Tibial nerve (tissue), 4 donors: ENCODE measurements around the gene CD2AP. TPM values are rescaled to one million over a fixed set of nuclear protein-coding genes. Genes with fewer than 3 reads are reported as not detected.

ENCODE experiments used
- DNase-seq, 2 donors: peaks; one replicate each; pipeline ENCODE4 v3.0.0-alpha.2; 2019; ENCODE audit warnings: low spot score in 2 of 2
- H3K27ac ChIP-seq, 4 donors: fragments of 200-600 bp; sonication (generic) in 3 of 4; one replicate each; pipeline ENCODE4 v1.5.1; 2017 to 2019; ENCODE audit warnings: mild to moderate bottlenecking in 1 of 4
- H3K27me3 ChIP-seq, 2 donors: fragments of 200-600 bp; sonication (generic) in 1 of 2; one replicate each; pipeline versions ENCODE4 v1.5.1 to v1.6.0; 2017 to 2019
- H3K36me3 ChIP-seq, 3 donors: fragments of 200-600 bp; sonication (generic); one replicate each; pipeline ENCODE4 v1.5.1; 2018 to 2019
- H3K4me1 ChIP-seq, 4 donors: fragments of 200-600 bp; sonication (generic) in 3 of 4; one replicate each; pipeline ENCODE4 v1.5.1; 2017 to 2019
- H3K4me3 ChIP-seq, 4 donors: fragments of 200-600 bp; sonication (generic) in 3 of 4; one replicate each; pipeline ENCODE4 v1.5.1; 2017 to 2019; ENCODE audit warnings: mild to moderate bottlenecking in 1 of 4, moderate library complexity in 1 of 4
- H3K9me3 ChIP-seq, 4 donors: fragments of 200-600 bp; sonication (generic) in 3 of 4; one replicate each; pipeline ENCODE4 v1.5.1; 2017 to 2019
- EP300 ChIP-seq, 2 donors: sonication (generic); formaldehyde crosslinking; IDR thresholded peaks; one replicate each; pipeline ENCODE4 v1.6.1; 2017; ENCODE audit warnings: antibody characterized with exemption in 2 of 2, mild to moderate bottlenecking in 1 of 2
- POLR2A ChIP-seq, 2 donors: fragments of 450-650 bp; IDR thresholded peaks; one replicate each; pipeline ENCODE4 v1.6.1; 2017; ENCODE audit warnings: antibody characterized with exemption in 2 of 2, mild to moderate bottlenecking in 2 of 2, moderate library complexity in 2 of 2
- WGBS, 2 donors: methylation state at CpG; one replicate each; pipeline ENCODE4 v1.1.5; 2018; 5-methylcytosine and 5-hydroxymethylcytosine counted together
- total RNA-seq, 4 donors: library from RNA; depleted of rRNA; stranded (reverse); fragments of >200 nt; gene quantifications; one replicate each; pipeline ENCODE4 v1.1.0, GENCODE V29; 2016
- TF ChIP-seq, protein P1 (sequence below), 5 experiments: fragments of 200-600 bp in 3 of 5; fragments of 450-650 bp in 2 of 5; sonication (generic) in 3 of 5; IDR thresholded peaks; one replicate each; pipeline ENCODE4 v1.5.1; 2016 to 2019; ENCODE audit warnings: antibody characterized with exemption in 5 of 5, mild to moderate bottlenecking in 3 of 5, moderate library complexity in 2 of 5

The CD2AP gene
- total RNA-seq, 4 donors from 2014 or later: 18.4 to 32.1 (median 25.2) TPM

DNA sequence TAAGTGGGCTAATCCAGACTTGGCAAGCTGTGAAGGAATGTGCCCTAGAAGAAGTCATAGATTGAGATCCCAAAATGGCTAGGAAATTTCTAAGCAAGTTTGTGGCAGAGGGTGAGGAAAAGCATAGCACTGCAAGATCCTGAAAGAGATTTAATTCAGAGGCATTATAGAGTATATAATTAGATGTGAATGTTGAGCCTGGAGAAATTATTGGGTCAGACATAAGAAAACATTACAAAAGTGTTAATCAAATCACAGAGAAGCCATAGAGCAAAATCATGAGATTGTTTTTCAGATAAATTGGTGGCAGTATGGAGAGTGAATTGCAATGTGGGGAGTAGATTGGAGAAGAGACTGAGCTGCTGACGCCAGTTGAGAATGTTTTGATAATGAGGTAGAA, 90.0 kb downstream of the CD2AP start:
- no peaks in the 10 kb centered on the region for H3K27me3 ChIP-seq
- no peak overlapping the region for H3K27ac ChIP-seq
- H3K9me3 ChIP-seq: no peaks in the 10 kb centered on the region
- no peaks in the 10 kb centered on the region for H3K4me1 ChIP-seq
- H3K36me3 ChIP-seq: peaks cover 0 to 3% (median 0%) of the 10 kb centered on the region in 3 donors
- WGBS, 2 donors: 92 to 98% methylated on average over 1 of the region's 1 CpG
- DNase-seq: no peak
- TF ChIP-seq EP300 (IDR thresholded peaks at IDR 0.05) (no peak), POLR2A (IDR thresholded peaks at IDR 0.05) (no peak)
- TF ChIP-seq, protein P1, sequence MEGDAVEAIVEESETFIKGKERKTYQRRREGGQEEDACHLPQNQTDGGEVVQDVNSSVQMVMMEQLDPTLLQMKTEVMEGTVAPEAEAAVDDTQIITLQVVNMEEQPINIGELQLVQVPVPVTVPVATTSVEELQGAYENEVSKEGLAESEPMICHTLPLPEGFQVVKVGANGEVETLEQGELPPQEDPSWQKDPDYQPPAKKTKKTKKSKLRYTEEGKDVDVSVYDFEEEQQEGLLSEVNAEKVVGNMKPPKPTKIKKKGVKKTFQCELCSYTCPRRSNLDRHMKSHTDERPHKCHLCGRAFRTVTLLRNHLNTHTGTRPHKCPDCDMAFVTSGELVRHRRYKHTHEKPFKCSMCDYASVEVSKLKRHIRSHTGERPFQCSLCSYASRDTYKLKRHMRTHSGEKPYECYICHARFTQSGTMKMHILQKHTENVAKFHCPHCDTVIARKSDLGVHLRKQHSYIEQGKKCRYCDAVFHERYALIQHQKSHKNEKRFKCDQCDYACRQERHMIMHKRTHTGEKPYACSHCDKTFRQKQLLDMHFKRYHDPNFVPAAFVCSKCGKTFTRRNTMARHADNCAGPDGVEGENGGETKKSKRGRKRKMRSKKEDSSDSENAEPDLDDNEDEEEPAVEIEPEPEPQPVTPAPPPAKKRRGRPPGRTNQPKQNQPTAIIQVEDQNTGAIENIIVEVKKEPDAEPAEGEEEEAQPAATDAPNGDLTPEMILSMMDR (IDR thresholded peaks at IDR 0.05): no peak
- no peak overlapping the region for H3K4me3 ChIP-seq

DNA sequence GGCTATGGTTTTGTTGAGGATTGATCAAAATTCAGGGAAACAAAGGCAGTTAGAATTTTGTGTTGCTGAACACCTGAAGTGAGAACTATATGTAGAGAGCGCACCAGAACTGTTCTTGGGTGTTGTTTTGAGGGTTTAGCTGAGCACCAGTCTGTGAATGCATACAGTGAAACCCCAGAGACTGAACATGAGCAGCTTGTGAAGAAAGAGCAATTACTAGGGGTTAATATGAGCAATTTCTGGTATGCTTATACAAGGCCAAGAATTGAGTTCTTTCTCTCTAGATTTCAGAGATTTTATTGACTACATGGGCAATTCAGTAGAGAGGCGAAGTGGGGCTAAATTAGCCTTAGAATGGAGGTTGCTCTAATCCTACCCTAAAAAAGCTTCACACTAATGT, 93.9 kb downstream of the CD2AP start:
- Histone ChIP-seq H3K9me3 (no peaks in the 10 kb centered on the region), H3K36me3 (peaks cover 0 to 3% (median 0%) of the 10 kb centered on the region in 3 donors), H3K27ac (no peak overlapping the region), H3K27me3 (no peaks in the 10 kb centered on the region), H3K4me3 (no peak overlapping the region), H3K4me1 (no peaks in the 10 kb centered on the region)
- no peak for DNase-seq
- 68 to 74% methylated on average over 2 of the region's 2 CpGs for WGBS, 2 donors
- TF ChIP-seq, protein P1 (IDR thresholded peaks at IDR 0.05): no peak
- no peak for TF ChIP-seq EP300 (IDR thresholded peaks at IDR 0.05)
- TF ChIP-seq POLR2A (IDR thresholded peaks at IDR 0.05): no peak

DNA sequence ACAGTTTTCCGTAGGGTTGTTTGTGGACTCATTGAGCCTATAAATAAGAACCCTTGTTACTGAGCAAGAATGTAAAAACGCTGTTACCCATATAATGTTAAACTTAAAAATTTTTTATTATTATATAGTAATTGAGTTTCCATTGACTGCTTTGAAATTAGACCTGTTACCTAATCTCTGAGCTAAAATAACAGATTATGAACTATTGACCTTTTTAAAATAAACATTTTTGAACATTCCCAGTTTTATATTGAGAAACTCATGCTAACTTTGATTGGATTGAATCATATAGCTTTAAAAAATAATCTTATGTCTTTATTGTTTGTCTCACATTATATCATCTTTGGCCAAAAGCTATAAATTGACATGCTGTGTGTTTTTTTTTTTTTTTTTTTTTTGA, 95.5 kb downstream of the CD2AP start:
- no peak for TF ChIP-seq EP300 (IDR thresholded peaks at IDR 0.05)
- TF ChIP-seq, protein P1 (IDR thresholded peaks at IDR 0.05): no peak
- TF ChIP-seq POLR2A (IDR thresholded peaks at IDR 0.05): no peak
- H3K36me3 ChIP-seq: peaks cover 0 to 15% (median 0%) of the 10 kb centered on the region in 3 donors
- H3K4me3 ChIP-seq: no peak overlapping the region
- H3K4me1 ChIP-seq: no peaks in the 10 kb centered on the region
- no peak overlapping the region for H3K27ac ChIP-seq
- no peak for DNase-seq
- no peaks in the 10 kb centered on the region for H3K9me3 ChIP-seq
- H3K27me3 ChIP-seq: no peaks in the 10 kb centered on the region
- WGBS, 2 donors: 49 to 71% methylated on average over 2 of the region's 2 CpGs

DNA sequence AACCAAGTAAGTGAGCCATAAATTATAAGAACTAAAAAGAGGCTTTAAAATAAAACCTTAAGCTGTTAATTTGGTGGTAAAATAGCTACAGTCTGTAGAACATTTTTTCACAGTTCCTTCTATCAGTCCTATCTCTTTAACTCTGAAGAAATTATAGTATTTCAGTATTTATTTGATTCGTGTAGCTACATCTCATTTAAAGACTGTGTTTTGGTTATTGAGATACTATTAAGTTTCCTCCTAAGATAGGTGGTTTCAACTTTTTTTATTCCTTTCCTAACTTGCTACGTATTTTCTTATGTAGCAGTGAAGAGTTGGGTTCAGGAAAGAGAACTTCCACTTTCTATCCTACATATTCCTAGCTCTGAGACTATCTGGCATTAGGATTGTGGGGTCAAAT, 97.2 kb downstream of the CD2AP start:
- Histone ChIP-seq H3K4me1 (no peaks in the 10 kb centered on the region), H3K27ac (no peak overlapping the region), H3K36me3 (peaks cover 0 to 30% (median 0%) of the 10 kb centered on the region in 3 donors), H3K4me3 (no peak overlapping the region), H3K27me3 (no peaks in the 10 kb centered on the region), H3K9me3 (no peaks in the 10 kb centered on the region)
- DNase-seq: no peak
- 96% methylated on average over 2 of the region's 2 CpGs for WGBS, 2 donors
- TF ChIP-seq, protein P1 (IDR thresholded peaks at IDR 0.05): no peak
- TF ChIP-seq POLR2A (IDR thresholded peaks at IDR 0.05): no peak
- no peak for TF ChIP-seq EP300 (IDR thresholded peaks at IDR 0.05)

DNA sequence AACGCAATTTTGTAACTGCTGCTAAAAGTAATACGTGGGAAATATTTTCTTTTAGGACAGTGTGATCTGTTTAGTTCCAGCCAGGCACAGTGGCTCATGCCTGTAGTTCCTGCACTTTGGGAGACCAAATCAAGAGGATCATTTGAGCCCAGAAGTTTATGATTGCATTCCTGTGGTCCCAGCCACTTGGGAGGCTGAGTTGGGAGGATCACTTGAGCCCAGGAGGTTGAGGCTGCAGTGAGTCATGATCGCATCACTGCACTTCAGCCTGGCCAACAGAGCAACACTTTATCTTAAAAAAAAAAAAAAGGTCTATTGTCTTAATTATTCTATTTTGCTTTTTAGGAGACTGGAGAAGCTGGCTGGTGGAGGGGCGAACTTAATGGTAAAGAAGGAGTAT, 101.5 kb downstream of the CD2AP start:
- no peaks in the 10 kb centered on the region for H3K4me1 ChIP-seq
- H3K4me3 ChIP-seq: no peak overlapping the region
- H3K36me3 ChIP-seq: peaks cover 0 to 62% (median 0%) of the 10 kb centered on the region in 3 donors
- H3K27me3 ChIP-seq: no peaks in the 10 kb centered on the region
- DNase-seq: no peak
- no peaks in the 10 kb centered on the region for H3K9me3 ChIP-seq
- TF ChIP-seq, protein P1 (IDR thresholded peaks at IDR 0.05): no peak
- TF ChIP-seq POLR2A (IDR thresholded peaks at IDR 0.05) (no peak), EP300 (IDR thresholded peaks at IDR 0.05) (no peak)
- WGBS, 2 donors: 98% methylated on average over 4 of the region's 4 CpGs
- no peak overlapping the region for H3K27ac ChIP-seq
